ENCODE data around the gene TTLL5.

The TTLL5 gene

GRCh38 chr14:75660630-75661498, at the start of gene TTLL5, which contains the start of gene ERG28:
TSS of gene TTLL5 (plus strand) at chr14:75661246. CDS start at chr14:75663150, 1,904 bp downstream.
TSS of gene ERG28 (minus strand) at chr14:75660876. CDS start at chr14:75657502, 3,374 bp downstream.
- peak; percentile 82 for FAIRE-seq

- no peak for FAIRE-seq
These were observed 48.9 kb upstream of the TTLL5 start for GRCh38 chr14:75612157-75612556.

- FAIRE-seq: no peak
These were observed 46.9 kb upstream of the TTLL5 start for GRCh38 chr14:75614179-75614578.

- no peak for FAIRE-seq
These were observed 45.8 kb upstream of the TTLL5 start for GRCh38 chr14:75615200-75615599.

- no peak for FAIRE-seq
These were observed 41.5 kb upstream of the TTLL5 start for GRCh38 chr14:75619548-75619947.

- FAIRE-seq: no peak
These were observed 36.0 kb upstream of the TTLL5 start for GRCh38 chr14:75625034-75625433.

- FAIRE-seq: no peak
These were observed 34.6 kb upstream of the TTLL5 start for GRCh38 chr14:75626396-75626795.

- FAIRE-seq: no peak
These were observed 34.2 kb upstream of the TTLL5 start for GRCh38 chr14:75626863-75627262.

GRCh38 chr14:75627406-75627805, 33.6 kb upstream of the TTLL5 start:
- FAIRE-seq: no peak

GRCh38 chr14:75628816-75629215, 32.2 kb upstream of the TTLL5 start:
- no peak for FAIRE-seq

GRCh38 chr14:75630695-75631452, 30.2 kb upstream of the TTLL5 start:
- no peak for FAIRE-seq

- FAIRE-seq: no peak
These were observed 29.6 kb upstream of the TTLL5 start for GRCh38 chr14:75631453-75631831.

- no peak for FAIRE-seq
These were observed 26.2 kb upstream of the TTLL5 start for GRCh38 chr14:75634848-75635247.

GRCh38 chr14:75636100-75636692, 24.9 kb upstream of the TTLL5 start:
- FAIRE-seq: no peak

- no peak for FAIRE-seq
These were observed 20.2 kb upstream of the TTLL5 start for GRCh38 chr14:75640876-75641275.

- FAIRE-seq: no peak
These were observed 17.1 kb upstream of the TTLL5 start for GRCh38 chr14:75643985-75644384.

- FAIRE-seq: no peak
These were observed 16.0 kb upstream of the TTLL5 start for GRCh38 chr14:75645056-75645455.

GRCh38 chr14:75646762-75647161, 14.3 kb upstream of the TTLL5 start:
- no peak for FAIRE-seq

- no peak for FAIRE-seq
These were observed 13.4 kb upstream of the TTLL5 start for GRCh38 chr14:75647640-75648039.

GRCh38 chr14:75648066-75648838, 12.8 kb upstream of the TTLL5 start:
- no peak for FAIRE-seq

GRCh38 chr14:75649337-75649736, 11.7 kb upstream of the TTLL5 start:
- FAIRE-seq: no peak

GRCh38 chr14:75649773-75650172, 11.3 kb upstream of the TTLL5 start:
- no peak for FAIRE-seq

All from TTC549 (cell line).